NCI-H2171 treated with DMSO at 0.1 percent for 48 hours (cell line): ENCODE data around the gene GALNT7.

Source experiments
- DNase-seq: peaks from one replicate; lab custom pipeline; 2025; lab: John Stamatoyannopoulos, UW

The GALNT7 gene

DNA sequence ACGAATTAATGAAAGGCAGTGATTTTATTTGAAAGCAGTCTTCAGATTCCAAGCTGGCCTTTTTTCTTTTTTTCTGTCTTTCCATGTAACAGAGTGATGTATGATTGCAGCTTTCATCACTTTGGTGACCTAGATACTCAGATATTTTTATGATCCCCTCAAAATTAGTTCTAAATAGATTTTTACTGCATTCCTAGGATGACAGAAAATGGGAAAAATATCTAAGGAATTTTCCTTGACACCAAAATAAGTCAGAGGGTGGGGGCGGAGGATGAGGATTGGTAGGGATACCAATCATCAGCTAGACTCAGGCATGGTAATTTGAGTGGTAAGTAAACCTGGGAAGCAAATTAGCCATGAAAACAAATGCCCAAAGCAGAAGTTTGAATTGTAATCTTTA, 177.5 kb downstream of the GALNT7 start:
- no peak for DNase-seq

DNA sequence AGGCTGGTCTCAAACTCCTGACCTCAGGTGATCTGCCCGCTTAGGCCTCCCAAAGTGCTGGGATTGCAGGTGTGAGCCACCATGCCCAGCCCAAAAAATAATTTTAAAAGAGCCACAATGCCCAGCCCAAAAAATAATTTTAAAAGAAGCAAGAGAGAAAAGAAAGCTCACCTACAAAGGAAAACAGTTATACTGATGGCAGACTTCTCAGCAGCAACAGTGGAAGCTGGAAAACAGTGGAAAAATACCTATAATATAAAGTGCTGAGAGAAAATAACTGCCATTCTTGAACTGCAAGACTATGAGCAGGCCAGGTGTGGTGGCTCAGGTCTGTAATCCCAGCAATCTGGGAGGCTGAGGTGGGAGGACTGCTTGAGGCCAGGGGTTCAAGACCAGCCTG, 178.9 kb downstream of the GALNT7 start:
- no peak for DNase-seq

DNA sequence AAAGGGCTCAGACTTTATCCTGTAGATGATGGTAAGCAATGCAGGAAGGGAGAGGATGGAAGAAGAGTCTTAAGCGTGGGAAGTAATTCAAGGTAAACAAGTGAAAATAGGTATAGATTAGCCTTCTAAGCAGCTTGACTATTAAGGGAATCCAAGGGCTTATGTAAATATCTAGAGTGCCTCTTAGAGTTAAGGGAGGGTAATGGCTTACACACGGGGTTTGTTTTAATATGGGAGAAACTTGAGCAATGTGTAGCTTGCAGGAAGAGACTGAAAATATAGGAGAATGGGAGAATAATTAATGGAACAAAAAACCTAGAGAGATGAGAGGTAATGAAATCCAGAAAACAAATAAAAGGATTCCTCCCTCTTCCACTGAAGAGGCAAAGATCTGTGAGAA, 189.3 kb downstream of the GALNT7 start:
- DNase-seq = no peak

DNA sequence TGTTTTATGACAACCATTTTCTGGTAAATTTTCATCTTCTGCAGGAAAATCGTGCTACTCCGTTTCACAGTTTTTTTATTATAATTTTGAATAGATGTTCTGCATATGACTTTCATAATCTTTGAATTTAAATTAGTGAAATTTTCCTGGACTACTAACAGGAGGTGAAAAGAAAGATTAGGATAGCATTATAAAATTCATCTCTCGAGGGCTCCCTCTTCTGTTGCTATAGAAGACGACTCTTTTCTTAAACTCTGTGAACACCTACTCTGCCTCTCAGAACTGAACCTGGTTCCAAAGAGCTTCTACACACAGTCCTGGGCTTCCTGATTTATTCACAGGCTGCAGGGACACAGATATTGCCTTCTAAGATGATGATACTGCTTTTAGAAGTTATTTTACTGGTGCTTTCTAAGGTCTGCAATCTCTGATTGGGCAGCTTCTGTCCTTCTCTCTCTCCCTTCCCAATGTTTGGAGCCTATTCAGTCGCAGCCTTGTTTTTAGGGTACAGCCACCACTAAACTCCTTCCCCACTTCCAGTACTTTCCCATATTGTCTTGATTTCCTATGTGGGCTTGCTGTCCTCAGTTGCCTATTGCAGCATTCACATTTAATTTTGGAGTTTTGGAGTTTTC, 192.1 kb downstream of the GALNT7 start:
- no peak for DNase-seq

DNA sequence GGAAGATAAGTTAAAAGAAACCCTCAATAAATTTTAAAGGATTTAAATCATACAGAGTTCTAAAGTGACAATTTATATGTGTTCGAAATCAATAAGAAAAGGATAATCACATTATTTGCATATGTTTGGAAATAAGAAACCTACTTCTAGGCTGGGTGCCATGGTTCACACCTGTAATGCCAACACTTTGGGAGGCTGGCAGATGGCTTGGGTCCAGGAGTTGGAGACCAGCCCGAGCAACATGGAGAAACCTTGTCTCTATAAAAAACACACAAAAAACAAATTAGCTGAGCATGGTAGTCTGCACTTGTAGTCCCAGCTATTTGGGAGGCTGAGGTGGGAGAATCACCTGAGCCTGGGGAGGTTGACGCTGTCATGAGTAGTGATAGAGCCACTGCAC, 194.1 kb downstream of the GALNT7 start:
- DNase-seq = peak; percentile 60

DNA sequence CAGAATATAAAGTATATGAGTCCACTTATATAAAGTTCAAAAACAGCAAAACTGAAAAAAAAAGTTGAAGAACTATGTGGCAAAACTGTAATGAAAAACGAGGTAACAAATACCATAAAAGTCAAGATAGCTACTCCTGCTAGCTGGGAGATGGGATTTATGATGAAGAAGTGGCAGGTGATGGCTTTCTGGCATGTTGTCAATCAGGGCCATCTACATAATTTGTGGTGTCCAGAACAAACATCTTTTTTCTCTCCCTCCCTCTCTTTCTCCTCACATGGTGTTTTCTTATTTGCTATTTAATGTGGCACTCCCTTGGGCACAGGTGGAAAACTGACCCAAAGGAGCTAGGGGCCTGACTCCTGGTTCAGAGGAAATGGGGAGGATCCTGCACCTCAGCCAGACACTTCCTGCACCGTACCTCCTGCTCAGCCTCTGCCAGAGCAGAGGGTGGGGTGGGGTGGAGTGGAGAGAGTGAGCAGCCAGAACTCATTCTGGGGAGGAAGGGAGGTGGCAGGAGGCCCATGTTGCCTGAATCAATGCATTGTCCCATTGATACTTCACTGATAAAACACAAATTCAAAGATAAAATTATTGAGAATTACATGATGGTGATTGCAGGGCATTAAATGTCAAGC, 196.9 kb downstream of the GALNT7 start:
- DNase-seq = no peak

DNA sequence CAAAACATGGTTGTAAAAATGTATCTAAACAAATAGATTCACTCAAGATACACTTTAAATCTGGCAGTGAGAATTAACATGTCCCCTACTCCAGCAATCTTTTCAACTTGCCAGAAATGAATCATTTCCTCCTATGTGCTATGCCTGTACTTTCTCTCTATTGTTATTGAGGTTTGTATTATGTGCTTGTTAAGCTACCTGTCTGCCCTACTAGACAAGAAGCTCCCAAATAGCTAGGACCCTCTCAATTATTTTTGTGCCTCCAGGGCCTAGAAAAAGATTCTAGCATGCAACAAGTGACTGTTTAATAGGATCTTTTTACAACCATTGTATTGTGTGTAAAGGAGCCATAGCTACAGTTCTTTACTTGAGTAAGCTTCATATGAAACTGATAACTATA, 198.7 kb downstream of the GALNT7 start:
- no peak for DNase-seq

DNA sequence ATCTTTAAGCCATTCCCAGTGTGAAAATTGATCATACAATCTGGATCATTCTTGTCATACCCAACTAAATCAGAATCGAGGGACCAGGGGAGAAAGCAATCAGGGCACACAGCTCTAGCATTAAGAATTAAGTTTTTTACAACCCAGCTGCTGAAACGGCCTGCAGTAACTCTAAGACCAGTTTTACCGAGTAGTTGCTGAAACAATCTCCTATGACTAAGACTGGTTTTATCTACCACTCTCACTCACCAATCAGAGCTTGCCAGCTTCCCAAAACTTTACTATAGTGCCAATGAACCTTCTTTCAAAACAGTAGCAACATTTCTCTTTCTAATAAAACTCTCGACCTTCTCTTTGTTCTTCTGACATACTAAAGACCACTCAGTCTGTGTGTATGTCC, 199.3 kb downstream of the GALNT7 start:
- DNase-seq = no peak

DNA sequence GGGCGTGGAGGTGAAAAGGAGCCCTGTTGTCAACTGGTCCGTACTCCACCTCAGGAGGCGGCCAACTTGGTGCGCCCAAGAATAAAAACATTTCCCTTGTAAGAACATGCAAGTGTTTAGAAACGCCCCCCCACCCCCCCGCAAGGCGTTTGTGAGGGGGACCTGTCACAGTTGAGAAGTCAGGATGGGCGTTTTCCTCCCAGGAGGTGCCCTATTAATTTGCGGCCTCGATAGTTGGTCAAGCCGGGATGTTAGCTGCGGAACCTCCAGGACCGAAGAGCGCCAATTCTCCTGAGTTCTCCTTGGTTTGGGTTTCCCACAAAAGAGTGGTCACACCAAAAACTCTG, 201.5 kb downstream of the GALNT7 start:
- no peak for DNase-seq

DNA sequence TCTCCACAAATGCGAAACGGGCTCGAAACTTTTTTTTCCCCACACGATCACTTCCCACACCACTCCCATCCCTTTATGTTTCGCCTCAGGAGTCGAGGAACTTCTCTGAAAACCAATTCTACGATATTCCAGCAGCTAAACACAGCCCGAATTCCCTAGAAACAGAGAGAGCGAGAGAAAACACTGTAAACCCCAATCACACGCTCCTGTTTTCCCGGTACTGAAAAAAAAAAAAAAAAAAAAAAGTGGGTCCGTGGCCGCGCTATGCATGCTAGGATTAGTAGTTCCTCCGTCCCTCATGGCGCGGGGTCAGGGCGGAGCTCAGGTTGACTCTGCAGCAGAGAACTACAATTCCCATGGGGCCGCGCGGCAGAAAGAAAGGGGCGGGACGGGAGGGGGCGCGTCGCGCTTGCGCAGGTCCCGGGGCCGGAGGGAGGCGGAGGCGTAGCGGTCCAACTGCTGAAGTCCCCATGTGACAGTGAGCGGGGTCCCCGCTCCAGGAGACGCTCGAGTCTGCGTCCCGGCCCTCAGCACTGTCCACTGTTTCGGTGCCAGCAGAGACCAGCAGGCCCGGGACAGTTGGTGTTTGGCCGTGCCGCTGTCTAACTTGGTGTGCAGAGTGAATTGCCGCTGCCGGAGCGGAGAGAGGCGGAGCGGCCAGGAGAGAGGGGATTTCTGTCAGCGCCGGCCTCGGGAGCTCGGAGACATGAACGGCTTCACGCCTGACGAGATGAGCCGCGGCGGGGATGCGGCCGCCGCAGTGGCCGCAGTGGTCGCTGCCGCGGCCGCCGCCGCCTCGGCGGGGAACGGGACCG, 202.1 kb downstream of the GALNT7 start, which contains the start of gene SAP30:
SAP30 (plus strand) TSS at position 478 of the 815 bp plus-strand sequence; CDS start at position 707, 229 bp downstream.
- peak; percentile 90 for DNase-seq

DNA sequence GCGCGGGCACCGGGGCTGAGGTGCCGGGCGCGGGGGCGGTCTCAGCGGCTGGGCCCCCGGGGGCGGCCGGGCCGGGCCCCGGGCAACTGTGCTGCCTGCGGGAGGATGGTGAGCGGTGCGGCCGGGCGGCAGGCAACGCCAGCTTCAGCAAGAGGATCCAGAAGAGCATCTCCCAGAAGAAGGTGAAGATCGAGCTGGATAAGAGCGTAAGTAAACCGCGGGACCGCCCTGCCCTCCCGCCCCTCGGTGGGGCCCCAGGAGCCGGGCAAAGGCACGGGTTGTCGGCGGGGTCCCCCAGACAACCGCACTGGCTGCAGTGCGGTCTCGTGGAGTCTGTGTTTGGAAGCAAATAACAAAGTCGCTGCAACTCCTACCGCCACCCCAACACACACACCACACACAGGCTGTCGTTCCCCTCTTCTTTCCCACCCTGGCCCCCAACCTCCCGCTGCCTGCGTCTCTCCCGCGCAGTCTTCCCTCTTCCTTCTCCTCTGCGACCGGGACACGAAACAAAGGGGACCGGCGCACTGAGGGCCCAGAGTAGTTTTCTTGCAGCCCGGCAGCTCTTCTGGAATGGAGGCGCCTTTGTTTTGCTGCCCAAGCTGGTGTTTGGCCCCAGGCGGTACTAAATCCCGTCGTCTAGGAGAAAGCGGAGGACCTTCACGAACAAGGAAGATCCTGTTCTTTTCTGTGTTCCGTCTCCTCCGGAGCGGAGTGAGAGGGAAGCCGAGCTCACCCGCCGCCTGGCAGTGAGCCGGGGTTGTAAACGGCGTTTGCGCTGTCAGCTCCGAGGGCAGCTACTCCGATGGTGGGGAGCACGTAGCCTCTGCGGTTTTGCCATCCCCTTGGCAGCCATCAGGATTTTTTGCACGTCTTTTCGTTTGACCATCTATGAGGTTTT, 202.9 kb downstream of the GALNT7 start:
- peak; percentile 59 for DNase-seq
